Measurements from ENCODE around the gene RASGEF1C. TPM values are rescaled to one million over a fixed set of nuclear protein-coding genes. Genes with fewer than 3 reads are reported as not detected.
"Not testable (repeated sequence)": the region's sequence is repeated elsewhere in the genome, so short reads cannot be mapped to it uniquely, and the experiment has no call there.

Gene RASGEF1C
- total RNA-seq, 1 donor from 2014 or later = not detected

- DNase-seq (ENCODE audit: low spot score) = peak; percentile 24
These were observed 109.0 kb downstream of the RASGEF1C start for GRCh38 chr5:180099733-180100611.

- DNase-seq (ENCODE audit: low spot score) = no peak
These were observed 109.8 kb downstream of the RASGEF1C start for GRCh38 chr5:180098991-180099732.

GRCh38 chr5:180098526-180098925, 110.5 kb downstream of the RASGEF1C start:
- DNase-seq (ENCODE audit: low spot score) = no peak

GRCh38 chr5:180097926-180098325, 111.1 kb downstream of the RASGEF1C start:
- DNase-seq (ENCODE audit: low spot score) = no peak

GRCh38 chr5:180097163-180097894, 111.7 kb downstream of the RASGEF1C start:
- no peak for DNase-seq (ENCODE audit: low spot score)

GRCh38 chr5:180096616-180097015, 112.4 kb downstream of the RASGEF1C start:
- DNase-seq (ENCODE audit: low spot score) = no peak

GRCh38 chr5:180095545-180095944, 113.5 kb downstream of the RASGEF1C start:
- no peak for DNase-seq (ENCODE audit: low spot score)

- no peak for DNase-seq (ENCODE audit: low spot score)
These were observed 115.2 kb downstream of the RASGEF1C start for GRCh38 chr5:180093651-180094382.

GRCh38 chr5:180093241-180093640, 115.8 kb downstream of the RASGEF1C start:
- DNase-seq (ENCODE audit: low spot score) = no peak

- DNase-seq (ENCODE audit: low spot score) = no peak
These were observed 118.1 kb downstream of the RASGEF1C start for GRCh38 chr5:180090769-180091546.

- no peak for DNase-seq (ENCODE audit: low spot score)
These were observed 118.8 kb downstream of the RASGEF1C start for GRCh38 chr5:180090098-180090768.

- not testable (repeated sequence) for DNase-seq (ENCODE audit: low spot score)
These were observed 119.4 kb downstream of the RASGEF1C start for GRCh38 chr5:180089628-180090027.

- DNase-seq (ENCODE audit: low spot score) = no peak
These were observed 120.5 kb downstream of the RASGEF1C start for GRCh38 chr5:180088561-180088960.

GRCh38 chr5:180086816-180087399, 122.1 kb downstream of the RASGEF1C start:
- DNase-seq (ENCODE audit: low spot score) = no peak

GRCh38 chr5:180085837-180086236, 123.2 kb downstream of the RASGEF1C start:
- no peak for DNase-seq (ENCODE audit: low spot score)

GRCh38 chr5:180084638-180085561, 124.1 kb downstream of the RASGEF1C start:
- peak; percentile 84 for DNase-seq (ENCODE audit: low spot score)

GRCh38 chr5:180083529-180084060, 125.4 kb downstream of the RASGEF1C start:
- DNase-seq (ENCODE audit: low spot score) = no peak
